ENCODE measurements around the gene SZT2. TPM values are rescaled to one million over a fixed set of nuclear protein-coding genes. Genes with fewer than 3 reads are reported as not detected.
A peak's percentile ranks its signal among the peaks of the same experiment; 100 is the strongest.

The SZT2 gene
- total and polyA plus RNA-seq, 2 donors (not counting 1 experiment from before 2014, with no cell fraction given), result 7.1 to 26.9 TPM

GRCh38 chr1:43435146-43436145 lies 45.7 kb downstream of the SZT2 start:
- peaks cover 11% of the 10 kb centered on the region for H3K4me1 ChIP-seq (ENCODE audit: control insufficient read depth, extremely low read depth, insufficient read depth, low read length)
- no peaks in the 10 kb centered on the region for H4K20me1 ChIP-seq (ENCODE audit: control insufficient read depth, extremely low read depth, insufficient read depth, low read length)
- H3K4me3 ChIP-seq (replicated peaks in 1 of 4; ENCODE audit: control extremely low read depth in 1 of 4, insufficient read depth in 1 of 4, low read depth in 3 of 4, low read length in 4 of 4), result no peak overlapping the region
- H3K36me3 ChIP-seq (ENCODE audit: control insufficient read depth, insufficient read depth, low read length), result peaks cover 41% of the 10 kb centered on the region
- H3K9me3 ChIP-seq (ENCODE audit: control insufficient read depth, insufficient read depth, low read depth, low read length), result no peaks in the 10 kb centered on the region
- H3K9ac ChIP-seq (ENCODE audit: insufficient read depth, low read length), result no peak overlapping the region
- H3K79me2 ChIP-seq (ENCODE audit: control insufficient read depth, insufficient read depth, low read length), result no peaks in the 10 kb centered on the region
- no peak overlapping the region for H3K27ac ChIP-seq (ENCODE audit: insufficient read depth, low read length)
- no peak overlapping the region for H3K4me2 ChIP-seq (ENCODE audit: extremely low read depth, insufficient read depth, low read length)
- no peak overlapping the region for H2AFZ ChIP-seq (ENCODE audit: low read length)
- TF ChIP-seq CTCF (conservative IDR thresholded peaks at IDR 0.05 in 1 of 2, IDR thresholded peaks at IDR 0.05 in 1 of 2; ENCODE audit: low read depth in 1 of 2, low read length in 2 of 2), result no peak
- no peak for TF ChIP-seq EZH2 (IDR thresholded peaks at IDR 0.05; ENCODE audit: low read length, missing control alignments)
- no peaks in the 10 kb centered on the region for H3K27me3 ChIP-seq (ENCODE audit: control insufficient read depth, insufficient read depth, low read length)
- peak; percentile 38 to 63 for DNase-seq (ENCODE audit: low read depth in 2 of 2)

- Histone ChIP-seq H3K27ac (ENCODE audit: insufficient read depth, low read length) (no peak overlapping the region), H3K4me3 (replicated peaks in 1 of 4; ENCODE audit: control extremely low read depth in 1 of 4, insufficient read depth in 1 of 4, low read depth in 3 of 4, low read length in 4 of 4) (no peak overlapping the region), H3K36me3 (ENCODE audit: control insufficient read depth, insufficient read depth, low read length) (peaks cover 34% of the 10 kb centered on the region), H3K4me2 (ENCODE audit: extremely low read depth, insufficient read depth, low read length) (no peak overlapping the region), H3K9me3 (ENCODE audit: control insufficient read depth, insufficient read depth, low read depth, low read length) (no peaks in the 10 kb centered on the region), H2AFZ (ENCODE audit: low read length) (no peak overlapping the region), H3K9ac (ENCODE audit: insufficient read depth, low read length) (no peak overlapping the region), H3K79me2 (ENCODE audit: control insufficient read depth, insufficient read depth, low read length) (no peaks in the 10 kb centered on the region), H3K4me1 (ENCODE audit: control insufficient read depth, extremely low read depth, insufficient read depth, low read length) (peaks cover 11% of the 10 kb centered on the region), H4K20me1 (ENCODE audit: control insufficient read depth, extremely low read depth, insufficient read depth, low read length) (no peaks in the 10 kb centered on the region), H3K27me3 (ENCODE audit: control insufficient read depth, insufficient read depth, low read length) (no peaks in the 10 kb centered on the region)
- no peak for DNase-seq (ENCODE audit: low read depth in 2 of 2)
- TF ChIP-seq EZH2 (IDR thresholded peaks at IDR 0.05; ENCODE audit: low read length, missing control alignments) (no peak), CTCF (conservative IDR thresholded peaks at IDR 0.05 in 1 of 2, IDR thresholded peaks at IDR 0.05 in 1 of 2; ENCODE audit: low read depth in 1 of 2, low read length in 2 of 2) (no peak)
Observed at GRCh38 chr1:43436371-43436770, 46.7 kb downstream of the SZT2 start.

GRCh38 chr1:43437031-43437973 lies 47.6 kb downstream of the SZT2 start:
- TF ChIP-seq CTCF (conservative IDR thresholded peaks at IDR 0.05 in 1 of 2, IDR thresholded peaks at IDR 0.05 in 1 of 2; ENCODE audit: low read depth in 1 of 2, low read length in 2 of 2) (no peak), EZH2 (IDR thresholded peaks at IDR 0.05; ENCODE audit: low read length, missing control alignments) (no peak)
- H2AFZ ChIP-seq (ENCODE audit: low read length), result no peak overlapping the region
- no peak overlapping the region for H3K9ac ChIP-seq (ENCODE audit: insufficient read depth, low read length)
- DNase-seq (ENCODE audit: low read depth in 2 of 2), result no peak
- no peaks in the 10 kb centered on the region for H4K20me1 ChIP-seq (ENCODE audit: control insufficient read depth, extremely low read depth, insufficient read depth, low read length)
- peaks cover 11% of the 10 kb centered on the region for H3K4me1 ChIP-seq (ENCODE audit: control insufficient read depth, extremely low read depth, insufficient read depth, low read length)
- no peak overlapping the region for H3K4me2 ChIP-seq (ENCODE audit: extremely low read depth, insufficient read depth, low read length)
- H3K4me3 ChIP-seq (replicated peaks in 1 of 4; ENCODE audit: control extremely low read depth in 1 of 4, insufficient read depth in 1 of 4, low read depth in 3 of 4, low read length in 4 of 4), result no peak overlapping the region
- peaks cover 30% of the 10 kb centered on the region for H3K36me3 ChIP-seq (ENCODE audit: control insufficient read depth, insufficient read depth, low read length)
- H3K79me2 ChIP-seq (ENCODE audit: control insufficient read depth, insufficient read depth, low read length), result no peaks in the 10 kb centered on the region
- no peaks in the 10 kb centered on the region for H3K27me3 ChIP-seq (ENCODE audit: control insufficient read depth, insufficient read depth, low read length)
- H3K9me3 ChIP-seq (ENCODE audit: control insufficient read depth, insufficient read depth, low read depth, low read length), result no peaks in the 10 kb centered on the region
- H3K27ac ChIP-seq (ENCODE audit: insufficient read depth, low read length), result no peak overlapping the region
